H54 (cell line): ENCODE results near the gene SEC31A.
A peak's percentile ranks its signal among the peaks of the same experiment; 100 is the strongest.
"Not testable (repeated sequence)": the region's sequence is repeated elsewhere in the genome, so short reads cannot be mapped to it uniquely, and the experiment has no call there.

Source experiments
- DNase-seq: peaks from one replicate; pipeline ENCODE4 v3.0.0; 2011; ENCODE audit warnings: low spot score, mixed read lengths; ENCODE audit not compliant: insufficient read length
- FAIRE-seq: peaks from 3 replicates; lab custom pipeline; 2011; peaks lifted over from hg19 to GRCh38; lab: Jason Lieb, UNC
- POLR2A ChIP-seq: IDR thresholded peaks from 2 replicates; pipeline ENCODE4 v1.6.1; 2011; ENCODE audit warnings: low read depth, mild to moderate bottlenecking, low read length

The SEC31A gene

GRCh38 chr4:82833696-82834313 lies 57.1 kb downstream of the SEC31A start:
- no peak for TF ChIP-seq POLR2A
- FAIRE-seq, result peak; percentile 45
- DNase-seq, result peak; percentile 36

GRCh38 chr4:82833060-82833459 lies 57.9 kb downstream of the SEC31A start:
- FAIRE-seq, result not testable (repeated sequence)

DNA sequence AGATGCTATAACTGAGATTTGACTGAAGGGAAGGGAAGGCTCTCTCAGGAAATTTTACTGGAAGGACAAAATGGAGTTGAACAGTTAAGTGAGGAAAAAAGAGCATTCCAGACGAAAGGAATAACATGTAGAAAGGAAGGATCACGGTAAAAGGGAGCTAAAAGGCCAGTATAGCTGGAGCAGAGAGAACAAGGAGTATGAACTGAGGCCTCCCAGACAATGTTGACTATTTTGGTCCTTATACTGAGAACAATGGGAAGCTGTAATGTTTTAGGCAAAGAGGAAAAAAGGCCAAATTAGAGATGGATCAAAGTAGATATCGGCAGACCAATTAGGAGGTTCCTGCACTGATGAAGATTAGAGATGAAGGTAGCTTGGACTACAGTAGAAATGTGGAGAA lies 65.5 kb downstream of the SEC31A start:
- TF ChIP-seq POLR2A, result no peak
- DNase-seq, result no peak
- no peak for FAIRE-seq

More at GRCh38 chr4:82833060-82833459, 57.9 kb downstream of the SEC31A start:
- not testable (repeated sequence) for DNase-seq

GRCh38 chr4:82823062-82823461 lies 67.9 kb downstream of the SEC31A start:
- FAIRE-seq (no peak), DNase-seq (no peak)

GRCh38 chr4:82820689-82821088 lies 70.3 kb downstream of the SEC31A start:
- FAIRE-seq, result no peak
- no peak for TF ChIP-seq POLR2A
- no peak for DNase-seq

More at GRCh38 chr4:82823062-82823461, 67.9 kb downstream of the SEC31A start:
- no peak for TF ChIP-seq POLR2A

GRCh38 chr4:82818664-82819662 lies 72.0 kb downstream of the SEC31A start:
- DNase-seq, result no peak
- TF ChIP-seq POLR2A, result no peak
- FAIRE-seq, result no peak

- FAIRE-seq, result not testable (repeated sequence)
Observed at GRCh38 chr4:82816874-82817273, 74.1 kb downstream of the SEC31A start.

GRCh38 chr4:82814034-82814433 lies 76.9 kb downstream of the SEC31A start:
- DNase-seq (no peak), FAIRE-seq (no peak)
- TF ChIP-seq POLR2A, result no peak

More at GRCh38 chr4:82816874-82817273, 74.1 kb downstream of the SEC31A start:
- DNase-seq, result not testable (repeated sequence)

DNA sequence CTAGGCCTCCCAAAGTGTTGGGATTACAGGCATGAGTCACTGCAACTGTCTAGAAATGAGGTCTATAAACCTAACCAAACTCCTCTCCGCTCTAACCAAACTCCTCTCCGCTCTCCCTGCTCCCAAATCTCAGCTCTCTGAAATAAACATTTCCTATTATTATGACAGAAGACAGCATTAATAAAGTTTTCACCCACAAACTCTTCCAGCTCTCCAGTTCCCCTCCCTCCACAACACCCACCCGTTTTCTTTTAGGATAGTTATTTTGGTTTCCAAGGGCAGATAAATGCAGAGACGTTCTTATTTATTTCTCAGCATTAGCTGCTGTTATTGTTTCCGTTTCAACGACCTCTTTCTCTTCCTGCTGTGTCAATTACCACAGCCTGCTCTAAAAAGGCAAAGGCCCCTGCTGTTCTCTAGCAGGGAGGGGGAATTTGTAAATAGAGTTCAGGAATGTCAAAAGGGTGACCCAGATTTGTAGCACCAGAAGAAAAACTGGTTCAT lies 79.1 kb downstream of the SEC31A start:
- DNase-seq (no peak), FAIRE-seq (no peak)
- TF ChIP-seq POLR2A, result no peak

DNA sequence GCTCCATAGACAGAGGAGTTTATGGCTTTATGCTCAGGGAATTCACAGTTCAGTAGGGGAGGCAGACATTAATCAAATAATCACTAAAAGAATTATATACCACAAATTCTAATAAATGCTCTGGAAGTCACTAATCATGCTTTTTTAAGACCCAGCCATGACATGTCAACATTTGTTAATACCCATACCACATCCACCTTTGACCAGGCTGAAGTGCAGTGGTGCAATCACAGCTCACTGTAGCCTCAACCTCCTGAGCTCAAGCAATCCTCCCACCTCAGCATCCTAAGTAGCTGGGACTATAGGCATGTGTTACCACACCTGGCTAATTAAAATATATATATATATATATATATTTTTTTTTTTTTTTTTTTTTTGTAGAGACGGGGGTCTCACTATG lies 79.6 kb downstream of the SEC31A start:
- no peak for FAIRE-seq
- TF ChIP-seq POLR2A, result no peak
- no peak for DNase-seq

DNA sequence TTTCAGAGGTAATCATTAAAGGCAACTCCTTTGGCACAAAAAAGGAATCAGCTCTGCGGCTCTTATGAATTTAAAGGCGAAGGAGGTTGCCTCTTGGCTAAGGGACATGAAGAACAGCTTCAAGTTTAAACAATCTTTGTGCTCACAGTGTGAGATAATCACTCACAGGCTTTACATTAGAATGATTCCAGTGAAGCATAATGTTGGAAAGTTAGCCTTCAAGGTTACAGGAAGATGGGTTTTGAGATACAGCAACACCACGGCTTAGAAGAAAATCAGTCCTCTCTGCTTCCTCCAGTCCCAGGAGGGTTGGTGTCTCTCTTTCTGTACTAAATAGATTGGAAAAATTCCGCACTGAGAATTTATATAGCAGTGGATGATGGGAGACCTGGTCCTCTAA lies 80.8 kb downstream of the SEC31A start:
- DNase-seq (no peak), FAIRE-seq (no peak)
- no peak for TF ChIP-seq POLR2A

DNA sequence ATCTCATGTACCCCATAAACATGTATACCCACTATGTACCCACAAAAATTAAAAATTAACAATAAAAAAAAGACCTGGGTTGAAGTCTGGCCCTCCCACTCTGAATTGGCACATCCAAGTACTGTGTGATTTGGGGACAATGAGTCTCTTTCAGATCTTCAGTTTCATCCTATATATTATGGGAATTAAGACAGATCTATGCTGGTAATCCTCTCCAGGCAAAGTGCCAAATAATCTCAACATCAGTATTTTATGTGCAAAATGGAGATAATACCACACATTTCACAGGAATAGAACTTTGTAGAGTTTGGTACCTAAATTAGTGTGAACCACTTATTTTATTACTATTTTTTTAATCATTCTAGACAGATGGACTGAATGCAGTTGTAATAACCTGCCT lies 81.3 kb downstream of the SEC31A start:
- DNase-seq (no peak), FAIRE-seq (no peak)
- no peak for TF ChIP-seq POLR2A

DNA sequence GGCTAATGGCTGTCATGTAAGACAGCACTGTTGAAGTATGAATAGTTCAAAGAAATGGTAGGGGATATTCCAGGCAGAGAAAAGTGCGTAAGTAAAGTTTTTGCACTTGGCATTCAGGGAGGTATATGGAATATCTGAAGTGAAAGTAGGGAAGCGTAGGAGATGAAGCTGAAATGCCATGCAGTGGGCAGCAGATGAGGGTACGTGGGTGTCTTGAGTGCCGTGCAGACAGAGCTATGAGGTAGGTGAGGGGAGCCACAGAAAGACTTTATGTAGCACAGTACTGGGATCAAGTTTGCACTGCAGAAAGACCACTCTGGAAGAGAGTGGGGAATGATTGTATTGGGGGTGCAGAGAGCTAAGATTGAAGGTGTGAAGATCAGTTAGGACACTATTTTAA lies 87.2 kb downstream of the SEC31A start:
- FAIRE-seq (no peak), DNase-seq (no peak)
- TF ChIP-seq POLR2A, result no peak

DNA sequence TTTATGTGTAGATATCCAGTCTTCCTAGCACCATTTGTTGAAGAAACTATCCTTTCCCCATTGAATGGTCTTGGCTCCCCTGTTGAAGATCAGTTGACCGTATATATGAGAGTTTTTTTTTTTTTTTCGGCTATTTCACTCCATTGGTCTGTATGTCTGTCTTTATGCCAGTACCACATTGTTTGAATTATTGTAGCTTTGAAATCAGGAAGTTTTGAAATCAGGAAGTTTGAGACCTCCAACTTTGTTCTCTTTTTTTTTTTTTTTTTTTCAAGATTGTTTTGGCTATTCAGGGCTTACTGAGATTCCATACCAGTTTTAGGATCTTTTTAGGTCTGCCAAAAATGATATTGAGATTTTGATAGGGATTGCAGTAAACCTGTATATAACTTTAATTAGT lies 88.0 kb downstream of the SEC31A start:
- no peak for FAIRE-seq
- no peak for TF ChIP-seq POLR2A
- no peak for DNase-seq
